ENCODE data around the gene CMTR1. TPM values are rescaled to one million over a fixed set of nuclear protein-coding genes. Genes with fewer than 3 reads are reported as not detected.
A peak's percentile ranks its signal among the peaks of the same experiment; 100 is the strongest.

The CMTR1 gene
- total RNA-seq, 2 donors from 2014 or later: 15.8 to 23.4 TPM

DNA sequence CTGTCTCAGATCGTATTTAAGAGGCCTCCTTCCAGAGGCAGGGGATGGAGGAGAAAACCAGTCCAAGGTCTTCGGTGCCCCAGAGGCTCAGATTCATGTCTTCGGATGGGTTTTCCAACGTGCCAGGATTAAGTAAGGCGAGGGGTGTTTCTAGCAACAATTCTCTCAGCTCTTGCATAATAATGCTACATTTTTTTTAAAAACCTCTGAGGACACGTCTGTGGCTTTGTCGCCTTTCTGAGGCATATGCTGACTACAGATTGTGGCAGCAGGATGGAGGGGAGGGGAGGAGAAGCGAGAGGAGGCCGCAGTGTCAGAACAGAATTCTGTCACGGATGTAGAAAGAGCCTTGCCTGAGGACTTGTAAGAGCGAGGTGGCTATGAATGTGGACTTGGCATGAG, 84.4 kb downstream of the CMTR1 start:
- Histone ChIP-seq H3K4me3 (no peak overlapping the region), H3K9me3 (no peaks in the 10 kb centered on the region), H3K36me3 (replicated peaks in 1 of 2; ENCODE audit: insufficient read depth in 1 of 2, low read depth in 2 of 2) (no peaks in the 10 kb centered on the region), H3K27me3 (no peaks in the 10 kb centered on the region), H3K27ac (no peak overlapping the region), H3K4me1 (peaks cover 13% of the 10 kb centered on the region)
- TF ChIP-seq, protein P1, sequence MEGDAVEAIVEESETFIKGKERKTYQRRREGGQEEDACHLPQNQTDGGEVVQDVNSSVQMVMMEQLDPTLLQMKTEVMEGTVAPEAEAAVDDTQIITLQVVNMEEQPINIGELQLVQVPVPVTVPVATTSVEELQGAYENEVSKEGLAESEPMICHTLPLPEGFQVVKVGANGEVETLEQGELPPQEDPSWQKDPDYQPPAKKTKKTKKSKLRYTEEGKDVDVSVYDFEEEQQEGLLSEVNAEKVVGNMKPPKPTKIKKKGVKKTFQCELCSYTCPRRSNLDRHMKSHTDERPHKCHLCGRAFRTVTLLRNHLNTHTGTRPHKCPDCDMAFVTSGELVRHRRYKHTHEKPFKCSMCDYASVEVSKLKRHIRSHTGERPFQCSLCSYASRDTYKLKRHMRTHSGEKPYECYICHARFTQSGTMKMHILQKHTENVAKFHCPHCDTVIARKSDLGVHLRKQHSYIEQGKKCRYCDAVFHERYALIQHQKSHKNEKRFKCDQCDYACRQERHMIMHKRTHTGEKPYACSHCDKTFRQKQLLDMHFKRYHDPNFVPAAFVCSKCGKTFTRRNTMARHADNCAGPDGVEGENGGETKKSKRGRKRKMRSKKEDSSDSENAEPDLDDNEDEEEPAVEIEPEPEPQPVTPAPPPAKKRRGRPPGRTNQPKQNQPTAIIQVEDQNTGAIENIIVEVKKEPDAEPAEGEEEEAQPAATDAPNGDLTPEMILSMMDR (IDR thresholded peaks at IDR 0.05): no peak
- no peak for TF ChIP-seq POLR2A (IDR thresholded peaks at IDR 0.05)
- 72 to 84% methylated on average over 11 of the region's 11 CpGs for WGBS, 2 donors
- ATAC-seq (no peak), DNase-seq (peak in 1 of 4 donors; percentile 13)
- intact Hi-C loops (cut with DNase I): no loop called here

DNA sequence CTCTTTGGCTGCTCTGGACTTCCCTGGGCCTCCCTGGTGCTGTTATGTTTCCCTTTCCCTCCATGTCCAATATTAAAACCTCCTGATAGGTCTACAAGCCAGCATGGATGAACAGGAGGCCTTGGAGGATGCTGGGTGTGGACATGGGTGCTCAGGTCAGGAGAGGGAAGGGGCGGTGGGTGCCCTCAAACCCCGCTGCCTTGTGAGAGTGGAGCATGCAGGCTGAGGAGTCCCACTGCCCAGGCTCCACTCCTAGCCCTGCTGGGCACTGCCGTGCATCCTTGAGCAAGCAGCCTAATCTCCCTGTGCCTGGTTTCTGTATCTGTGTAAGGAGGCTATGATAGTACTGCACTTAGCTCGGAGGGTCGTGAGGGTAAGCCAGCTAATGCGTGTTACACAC, 85.1 kb downstream of the CMTR1 start:
- Histone ChIP-seq H3K27ac (no peak overlapping the region), H3K36me3 (replicated peaks in 1 of 2; ENCODE audit: insufficient read depth in 1 of 2, low read depth in 2 of 2) (no peaks in the 10 kb centered on the region), H3K27me3 (no peaks in the 10 kb centered on the region), H3K9me3 (no peaks in the 10 kb centered on the region), H3K4me3 (no peak overlapping the region), H3K4me1 (peaks cover 13% of the 10 kb centered on the region)
- DNase-seq (no peak), ATAC-seq (no peak)
- no peak for TF ChIP-seq POLR2A (IDR thresholded peaks at IDR 0.05)
- TF ChIP-seq, protein P1 (IDR thresholded peaks at IDR 0.05): no peak
- 95 to 97% methylated on average over 6 of the region's 6 CpGs for WGBS, 2 donors
- intact Hi-C loops (cut with DNase I): no loop called here

DNA sequence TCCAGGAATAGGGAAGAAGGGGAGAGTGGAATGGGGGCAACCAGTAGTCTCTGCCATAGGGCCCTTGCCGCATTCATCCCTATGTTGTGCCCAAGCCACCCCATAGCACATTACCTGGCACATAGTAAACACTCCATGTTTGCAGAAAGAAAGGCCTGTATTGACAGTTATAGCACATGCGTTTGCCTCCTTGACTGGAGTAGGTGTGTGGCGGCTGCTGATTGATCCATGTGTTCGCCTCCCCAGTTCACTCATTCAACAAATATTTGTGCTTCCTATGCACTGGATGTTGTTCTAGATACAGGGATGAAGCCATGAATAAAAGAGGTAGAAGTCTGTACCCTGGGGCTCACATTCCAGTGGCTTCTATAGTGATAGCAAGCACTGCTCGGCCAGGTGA, 86.4 kb downstream of the CMTR1 start:
- Histone ChIP-seq H3K36me3 (replicated peaks in 1 of 2; ENCODE audit: insufficient read depth in 1 of 2, low read depth in 2 of 2) (no peaks in the 10 kb centered on the region), H3K27me3 (no peaks in the 10 kb centered on the region), H3K9me3 (no peaks in the 10 kb centered on the region), H3K4me3 (no peak overlapping the region), H3K4me1 (peaks cover 13% of the 10 kb centered on the region), H3K27ac (no peak overlapping the region)
- no peak for DNase-seq
- intact Hi-C loops (cut with DNase I): no loop called here
- 93 to 94% methylated on average over 5 of the region's 5 CpGs for WGBS, 2 donors
- no peak for ATAC-seq
- TF ChIP-seq, protein P1 (IDR thresholded peaks at IDR 0.05): no peak
- no peak for TF ChIP-seq POLR2A (IDR thresholded peaks at IDR 0.05)

DNA sequence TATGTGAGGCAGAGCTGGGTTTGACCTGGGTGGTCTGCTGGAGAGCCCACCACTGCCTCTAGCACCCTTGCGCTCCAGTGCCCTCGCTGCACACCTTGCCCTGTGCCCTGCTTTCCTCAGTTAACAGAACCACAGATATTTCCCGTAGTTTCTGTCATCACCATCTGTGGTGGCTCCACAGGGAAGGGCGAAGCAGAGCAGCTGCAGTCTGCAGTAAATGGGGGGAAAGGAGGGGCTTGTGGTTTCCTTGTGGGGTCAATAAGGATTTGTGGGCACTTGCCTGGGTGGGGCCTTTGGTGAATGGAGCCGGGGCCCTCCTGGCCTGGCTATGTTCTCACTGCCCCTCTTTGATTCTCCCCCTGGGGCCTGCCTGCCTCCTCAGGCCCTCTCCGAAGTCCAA, 87.9 kb downstream of the CMTR1 start:
- no peaks in the 10 kb centered on the region for H3K9me3 ChIP-seq
- intact Hi-C loops (cut with DNase I): no loop called here
- no peak overlapping the region for H3K4me3 ChIP-seq
- H3K27me3 ChIP-seq: no peaks in the 10 kb centered on the region
- WGBS, 2 donors: 63 to 66% methylated on average over 2 to 6 of the region's 6 CpGs
- no peak for ATAC-seq
- TF ChIP-seq POLR2A (IDR thresholded peaks at IDR 0.05): no peak
- TF ChIP-seq, protein P1 (IDR thresholded peaks at IDR 0.05): no peak
- no peak for DNase-seq
- no peaks in the 10 kb centered on the region for H3K36me3 ChIP-seq (replicated peaks in 1 of 2; ENCODE audit: insufficient read depth in 1 of 2, low read depth in 2 of 2)
- H3K4me1 ChIP-seq: peaks cover 8% of the 10 kb centered on the region
- no peak overlapping the region for H3K27ac ChIP-seq

DNA sequence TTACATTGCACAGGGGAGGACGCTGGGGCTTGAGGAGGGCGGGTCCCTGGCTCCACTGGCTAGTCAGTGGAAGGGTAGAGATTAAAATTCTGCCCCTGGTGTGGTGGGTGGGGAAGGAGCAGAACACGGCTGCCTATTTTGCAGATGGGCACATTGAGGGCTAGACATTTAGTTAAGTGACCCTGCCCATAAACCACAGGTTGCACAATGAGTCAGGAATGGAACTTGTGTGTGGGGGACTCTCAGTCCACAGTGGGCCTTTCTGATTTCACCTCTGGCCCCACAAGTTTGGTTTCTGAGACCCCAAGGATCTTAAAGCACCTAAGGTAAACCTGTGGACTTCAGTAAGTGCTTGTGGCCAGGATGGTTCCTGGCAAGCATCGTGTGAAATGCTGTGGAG, 88.7 kb downstream of the CMTR1 start:
- intact Hi-C loops (cut with DNase I): no loop called here
- Histone ChIP-seq H3K4me3 (no peak overlapping the region), H3K9me3 (no peaks in the 10 kb centered on the region), H3K36me3 (replicated peaks in 1 of 2; ENCODE audit: insufficient read depth in 1 of 2, low read depth in 2 of 2) (no peaks in the 10 kb centered on the region), H3K27me3 (no peaks in the 10 kb centered on the region), H3K4me1 (peaks cover under 1% of the 10 kb centered on the region), H3K27ac (no peak overlapping the region)
- TF ChIP-seq, protein P1 (IDR thresholded peaks at IDR 0.05): no peak
- no peak for TF ChIP-seq POLR2A (IDR thresholded peaks at IDR 0.05)
- DNase-seq (no peak), ATAC-seq (no peak)
- whole genome bisulfite sequencing, 2 donors: 50 to 60% methylated on average over 3 to 4 of the region's 4 CpGs

Measured in body of pancreas (tissue), 4 donors.